ENCODE measurements around the gene DEFB128. TPM values are rescaled to one million over a fixed set of nuclear protein-coding genes. Genes with fewer than 3 reads are reported as not detected.
"Not testable (repeated sequence)": the region's sequence is repeated elsewhere in the genome, so short reads cannot be mapped to it uniquely, and the experiment has no call there.

DEFB128 gene
- not detected for total RNA-seq

- ChIA-PET POLR2A (no interaction called here), CTCF (no interaction called here)
Observed at GRCh38 chr20:189611-190010, at the start of gene DEFB128. TSS of gene DEFB128 (minus strand) at chr20:189711. CDS start at chr20:189623, 88 bp downstream.

GRCh38 chr20:237929-238328 lies 48.4 kb upstream of the DEFB128 start:
- ChIA-PET CTCF (no interaction called here), POLR2A (interaction anchor here (0.8 kb wide), 1 partner anchor 147 kb away, joined by 3 read pairs; no protein-coding TSS in a partner anchor)

DNA sequence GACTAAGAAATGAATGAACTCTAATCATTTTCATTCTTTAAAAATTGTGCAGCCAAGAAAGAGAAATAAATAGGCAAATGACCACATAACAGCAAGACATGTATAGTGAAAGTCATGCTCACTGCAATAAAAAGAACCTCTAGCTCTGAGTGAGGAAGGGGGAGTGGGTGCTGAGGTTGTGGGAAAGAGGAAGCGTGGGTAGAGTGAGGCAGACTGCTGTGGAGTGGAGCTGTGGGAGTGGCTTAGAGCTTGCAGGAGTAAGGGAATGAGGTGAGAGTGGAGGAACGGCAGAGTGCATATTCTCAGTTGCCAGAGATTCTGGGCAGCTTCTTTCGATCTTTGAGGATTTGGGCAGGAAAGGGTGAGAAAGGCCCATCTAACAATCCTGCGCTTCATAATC lies 48.0 kb upstream of the DEFB128 start:
- ChIA-PET CTCF (no interaction called here), POLR2A (interaction anchor here (0.8 kb wide), 1 partner anchor 147 kb away, joined by 3 read pairs; no protein-coding TSS in a partner anchor)

- CTCF ChIA-PET: no interaction called here
Observed at GRCh38 chr20:235891-236290, 46.4 kb upstream of the DEFB128 start.

GRCh38 chr20:227439-228105 lies 38.1 kb upstream of the DEFB128 start:
- ChIA-PET POLR2A (no interaction called here), CTCF (no interaction called here)

More at GRCh38 chr20:235891-236290, 46.4 kb upstream of the DEFB128 start:
- POLR2A ChIA-PET: no interaction called here

- POLR2A ChIA-PET: no interaction called here
- CTCF ChIA-PET: no interaction called here
Observed at GRCh38 chr20:226958-227357, 37.4 kb upstream of the DEFB128 start, which contains the start of gene DEFB129. TSS of gene DEFB129 (plus strand) at chr20:227258. CDS start at chr20:227289, 31 bp downstream.

GRCh38 chr20:225879-226278 lies 36.4 kb upstream of the DEFB128 start:
- CTCF ChIA-PET: interaction anchor here (1.6 kb wide), 1 partner anchor 40 kb away, joined by 3 read pairs; no protein-coding TSS in a partner anchor
- POLR2A ChIA-PET: not testable (repeated sequence)

- ChIA-PET CTCF (no interaction called here), POLR2A (no interaction called here)
Observed at GRCh38 chr20:221258-221830, 31.8 kb upstream of the DEFB128 start.

- ChIA-PET CTCF (interaction anchor here (1.0 to 1.5 kb wide), 2 partner anchors 15 to 111 kb away, joined by 3 read pairs; no protein-coding TSS in a partner anchor), POLR2A (no interaction called here)
Observed at GRCh38 chr20:219290-220115, 30.0 kb upstream of the DEFB128 start.

GRCh38 chr20:217266-217665 lies 27.8 kb upstream of the DEFB128 start:
- CTCF ChIA-PET: no interaction called here
- POLR2A ChIA-PET: no interaction called here

DNA sequence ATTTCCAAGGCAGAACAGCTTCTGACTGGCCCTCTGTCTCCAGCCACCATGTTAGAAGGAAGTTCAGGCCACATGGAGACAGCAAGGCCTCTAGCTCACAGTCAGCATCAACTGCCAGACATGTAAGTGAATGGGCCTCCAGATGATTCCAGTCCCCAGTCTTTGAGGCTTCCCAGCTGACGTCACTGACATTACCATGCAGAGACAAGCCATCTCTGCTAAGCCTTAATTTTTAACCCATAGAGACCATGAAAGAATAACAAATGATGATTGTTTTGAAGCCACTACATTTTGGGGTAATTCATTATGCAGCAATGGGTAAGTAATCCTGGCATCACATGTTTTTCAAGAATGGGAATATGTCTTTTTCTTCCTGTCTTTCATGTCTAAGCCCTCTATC lies 26.3 kb upstream of the DEFB128 start:
- POLR2A ChIA-PET: no interaction called here

GRCh38 chr20:214383-214782 lies 24.9 kb upstream of the DEFB128 start:
- ChIA-PET CTCF (no interaction called here), POLR2A (interaction anchor here (0.7 kb wide), 1 partner anchor 68 kb away, joined by 3 read pairs; no protein-coding TSS in a partner anchor)

More for the DNA sequence above, 26.3 kb upstream of the DEFB128 start:
- CTCF ChIA-PET: no interaction called here

DNA sequence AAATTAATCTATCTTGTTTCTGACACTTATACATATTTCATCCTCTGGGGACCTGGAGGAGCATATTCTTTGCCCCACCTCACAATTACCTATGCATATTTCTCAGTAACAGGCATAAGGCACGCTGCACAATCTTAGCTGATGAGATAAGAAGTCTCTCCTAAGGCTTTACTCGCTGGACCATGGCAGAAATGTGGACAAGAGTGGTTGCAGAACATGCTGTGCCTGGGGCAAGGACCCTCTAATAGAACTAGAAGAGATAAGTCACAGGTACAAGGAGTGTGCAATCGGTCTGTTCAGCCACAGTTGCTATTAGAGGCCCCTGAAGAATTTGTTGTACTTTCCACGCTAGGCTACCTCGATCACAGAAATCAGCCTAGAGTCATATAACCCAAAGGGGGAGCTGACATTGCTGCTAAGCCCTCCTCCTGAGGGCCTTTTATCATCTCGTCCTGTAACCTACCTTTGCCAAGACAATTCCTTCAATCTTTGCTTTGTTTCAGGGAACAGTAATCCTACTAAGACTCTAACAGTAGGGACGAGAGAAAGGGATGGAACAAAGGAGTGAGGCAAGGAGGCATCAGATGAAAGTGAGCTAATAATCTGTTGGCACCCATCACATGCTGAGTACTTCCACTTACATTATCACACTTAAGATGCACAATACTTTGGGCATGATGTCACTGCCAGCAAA lies 21.4 kb upstream of the DEFB128 start:
- POLR2A ChIA-PET: no interaction called here
- CTCF ChIA-PET: interaction anchor here (0.9 kb wide), 1 partner anchor 56 kb away, joined by 6 read pairs; no protein-coding TSS in a partner anchor

GRCh38 chr20:208942-209566 lies 19.5 kb upstream of the DEFB128 start:
- ChIA-PET CTCF (interaction anchor here (1.0 kb wide), 1 partner anchor 121 kb away, joined by 4 read pairs; no protein-coding TSS in a partner anchor), POLR2A (no interaction called here)

- POLR2A ChIA-PET, CTCF ChIA-PET: not testable (repeated sequence)
Observed at GRCh38 chr20:203630-204029, 14.1 kb upstream of the DEFB128 start.

GRCh38 chr20:199996-200395 lies 10.5 kb upstream of the DEFB128 start:
- ChIA-PET CTCF (no interaction called here), POLR2A (no interaction called here)

DNA sequence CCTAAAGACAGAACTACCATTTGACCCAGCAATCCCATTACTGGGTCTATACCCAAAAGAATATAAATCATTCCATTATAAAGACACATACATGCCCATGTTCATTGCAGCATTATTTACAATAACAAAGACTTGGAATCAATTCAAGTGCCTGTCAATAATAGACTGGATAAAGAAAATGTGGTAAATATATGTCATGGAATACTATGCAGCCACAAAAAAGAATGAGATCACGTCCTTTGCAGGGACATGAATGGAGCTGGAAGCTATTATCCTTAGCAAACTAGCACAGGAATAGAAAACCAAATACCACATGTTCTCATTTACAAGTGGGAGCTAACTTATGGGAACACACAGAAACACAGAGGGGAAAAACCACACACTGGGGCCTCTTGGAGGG lies 8.7 kb upstream of the DEFB128 start:
- ChIA-PET POLR2A (no interaction called here), CTCF (no interaction called here)

DNA sequence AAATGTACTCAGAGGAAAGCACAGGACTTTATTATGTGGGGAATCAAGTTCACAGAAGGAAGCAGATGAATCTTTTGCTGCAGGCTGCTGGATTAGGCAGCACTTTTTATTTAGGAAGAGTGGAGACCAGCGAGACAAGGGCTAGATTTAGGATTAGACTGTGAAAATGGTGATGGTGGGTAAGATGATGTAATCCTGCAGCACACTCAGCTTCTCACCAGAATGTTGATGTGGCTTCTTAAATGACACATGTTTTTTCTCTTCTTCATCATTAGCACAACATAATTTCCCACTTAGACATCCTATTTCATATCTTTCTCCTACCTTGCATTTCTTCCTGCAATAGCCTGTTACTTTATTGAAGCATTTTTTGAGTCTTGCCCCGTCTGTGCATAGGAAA lies 1.8 kb downstream of the DEFB128 start:
- ChIA-PET CTCF (no interaction called here), POLR2A (no interaction called here)

DNA sequence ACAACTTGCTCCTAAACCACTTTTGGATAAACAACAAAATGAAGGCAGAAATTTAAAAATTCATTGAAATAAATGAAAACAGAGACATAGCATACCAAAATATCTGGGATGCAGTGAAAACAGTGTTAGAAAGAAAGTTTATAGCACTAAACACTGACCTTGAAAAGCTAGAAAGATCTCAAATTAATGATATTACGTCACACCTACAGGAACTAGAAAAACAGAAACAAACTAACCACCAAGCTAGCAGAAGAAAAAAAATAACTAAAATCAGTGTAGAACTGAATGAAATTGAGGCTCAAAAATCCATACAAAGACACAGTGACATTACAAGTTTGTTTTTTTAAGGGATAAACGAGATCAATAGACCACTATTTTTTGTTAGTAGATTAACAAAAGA lies 5.2 kb downstream of the DEFB128 start:
- ChIA-PET POLR2A (no interaction called here), CTCF (no interaction called here)

- POLR2A ChIA-PET: no interaction called here
- CTCF ChIA-PET: no interaction called here
Observed at GRCh38 chr20:168876-169275, 20.6 kb downstream of the DEFB128 start.

Measured in activated CD8-positive, alpha-beta memory T cell treated with anti-CD3 and anti-CD28 coated beads for 36 hours (primary cell).